Activated CD4-positive, alpha-beta memory T cell treated with anti-CD3 and anti-CD28 coated beads for 36 hours (primary cell): ENCODE data around the gene SMYD1. TPM values are rescaled to one million over a fixed set of nuclear protein-coding genes. Genes with fewer than 3 reads are reported as not detected.
"Not testable (repeated sequence)": the region's sequence is repeated elsewhere in the genome, so short reads cannot be mapped to it uniquely, and the experiment has no call there.

Source experiments
- CTCF ChIA-PET: fragments of 350-600 bp; sonication (Branson Sonifier 250); formaldehyde crosslinking; loops from one replicate; lab custom pipeline; 2021; ENCODE audit warnings: antibody characterized with exemption, inconsistent platforms; lab: Charles Lee
- POLR2A ChIA-PET: fragments of 350-600 bp; sonication (Branson Sonifier 250); formaldehyde crosslinking; loops from one replicate; lab custom pipeline; 2021; ENCODE audit warnings: antibody characterized with exemption; lab: Charles Lee
- DNase-seq: peaks from one replicate; pipeline ENCODE4 v3.0.0-alpha.2; 2020
- H3K27ac Mint-ChIP-seq: one replicate; pipeline ENCODE4 v1.8.0; 2021; ENCODE audit warnings: mixed read lengths
- H3K27me3 Mint-ChIP-seq: one replicate; pipeline ENCODE4 v1.8.0; 2021; ENCODE audit warnings: mixed read lengths
- H3K36me3 Mint-ChIP-seq: one replicate; pipeline ENCODE4 v1.8.0; 2021; ENCODE audit warnings: mixed read lengths
- H3K4me1 Mint-ChIP-seq: one replicate; pipeline ENCODE4 v1.8.0; 2021; ENCODE audit warnings: low read depth, mixed read lengths
- H3K4me3 Mint-ChIP-seq: one replicate; pipeline ENCODE4 v1.8.0; 2021; ENCODE audit warnings: mild to moderate bottlenecking, mixed read lengths
- H3K9me3 Mint-ChIP-seq: one replicate; pipeline ENCODE4 v1.8.0; 2021; ENCODE audit warnings: mixed read lengths
- intact Hi-C: fragments of 100-400 bp; cut with micrococcal nuclease; formaldehyde crosslinking; loops from one replicate; pipeline ENCODE4 v1.15.1; 2023
- total RNA-seq, 2 experiments: library from RNA; stranded (reverse); gene quantifications; one replicate each; pipeline ENCODE4 v1.2.3, GENCODE V29; 2021

Gene SMYD1
- total RNA-seq, 2 experiments from 2014 or later: not detected

GRCh38 chr2:88038263-88039105 lies 29.1 kb upstream of the SMYD1 start:
- H3K9me3 Mint-ChIP-seq: no peaks in the 10 kb centered on the region
- H3K4me1 Mint-ChIP-seq: peaks cover 47% of the 10 kb centered on the region
- ChIA-PET POLR2A (interaction anchor here (5.0 kb wide), 1 partner anchor 22 kb away, joined by 22 read pairs; the partner anchor contains the start of gene RNU2-63P), CTCF (interaction anchor here (0.9 to 1.6 kb wide), 3 partner anchors 11 to 122 kb away, joined by 3 to 5 read pairs (median 4); no protein-coding TSS in a partner anchor)
- peak overlapping the region; percentile 57 for H3K27ac Mint-ChIP-seq
- intact Hi-C loops: no loop called here
- H3K36me3 Mint-ChIP-seq: peaks cover 21% of the 10 kb centered on the region
- H3K27me3 Mint-ChIP-seq: no peaks in the 10 kb centered on the region
- H3K4me3 Mint-ChIP-seq: no peak overlapping the region
- no peak for DNase-seq

- CTCF ChIA-PET: no interaction called here
- no peak overlapping the region for H3K4me3 Mint-ChIP-seq
- H3K27ac Mint-ChIP-seq: no peak overlapping the region
- POLR2A ChIA-PET: no interaction called here
- intact Hi-C loops: no loop called here
- peaks cover 6% of the 10 kb centered on the region for H3K36me3 Mint-ChIP-seq
- DNase-seq: no peak
- H3K27me3 Mint-ChIP-seq: no peaks in the 10 kb centered on the region
- H3K4me1 Mint-ChIP-seq: peaks cover 51% of the 10 kb centered on the region
- no peaks in the 10 kb centered on the region for H3K9me3 Mint-ChIP-seq
Measured at GRCh38 chr2:88042476-88042875, 25.1 kb upstream of the SMYD1 start.

GRCh38 chr2:88045561-88045960 lies 22.1 kb upstream of the SMYD1 start:
- H3K9me3 Mint-ChIP-seq, POLR2A ChIA-PET, H3K27me3 Mint-ChIP-seq, H3K36me3 Mint-ChIP-seq, intact Hi-C loops, DNase-seq, H3K4me3 Mint-ChIP-seq, H3K27ac Mint-ChIP-seq: not testable (repeated sequence)
- peaks cover 54% of the 10 kb centered on the region for H3K4me1 Mint-ChIP-seq
- CTCF ChIA-PET: interaction anchor here (0.7 kb wide), 1 partner anchor 15 kb away, joined by 3 read pairs; no protein-coding TSS in a partner anchor

- H3K4me1 Mint-ChIP-seq: peaks cover 56% of the 10 kb centered on the region
- intact Hi-C loops: no loop called here
- no peak overlapping the region for H3K27ac Mint-ChIP-seq
- H3K27me3 Mint-ChIP-seq: no peaks in the 10 kb centered on the region
- H3K9me3 Mint-ChIP-seq: no peaks in the 10 kb centered on the region
- ChIA-PET POLR2A (no interaction called here), CTCF (interaction anchor here (0.6 to 4.5 kb wide), 4 partner anchors 9 to 407 kb away, joined by 3 to 30 read pairs (median 4); no protein-coding TSS in a partner anchor)
- no peak for DNase-seq
- H3K36me3 Mint-ChIP-seq: peaks cover 12% of the 10 kb centered on the region
- H3K4me3 Mint-ChIP-seq: no peak overlapping the region
Measured at GRCh38 chr2:88048541-88048940, 19.1 kb upstream of the SMYD1 start.

GRCh38 chr2:88049622-88050021 lies 18.0 kb upstream of the SMYD1 start:
- no peak overlapping the region for H3K4me3 Mint-ChIP-seq
- peaks cover 64% of the 10 kb centered on the region for H3K4me1 Mint-ChIP-seq
- no peak overlapping the region for H3K27ac Mint-ChIP-seq
- POLR2A ChIA-PET: no interaction called here
- no peaks in the 10 kb centered on the region for H3K9me3 Mint-ChIP-seq
- no peak for DNase-seq
- H3K36me3 Mint-ChIP-seq: peaks cover 12% of the 10 kb centered on the region
- H3K27me3 Mint-ChIP-seq: no peaks in the 10 kb centered on the region
- intact Hi-C loops: no loop called here
- CTCF ChIA-PET: interaction anchor here (0.7 to 4.5 kb wide), 4 partner anchors 10 to 110 kb away, joined by 3 to 30 read pairs (median 4); no protein-coding TSS in a partner anchor

GRCh38 chr2:88051792-88052191 lies 15.8 kb upstream of the SMYD1 start:
- Mint-ChIP-seq H3K4me3 (no peak overlapping the region), H3K36me3 (peaks cover 20% of the 10 kb centered on the region), H3K9me3 (no peaks in the 10 kb centered on the region), H3K4me1 (peaks cover 64% of the 10 kb centered on the region), H3K27ac (no peak overlapping the region), H3K27me3 (no peaks in the 10 kb centered on the region)
- no peak for DNase-seq
- POLR2A ChIA-PET: no interaction called here
- CTCF ChIA-PET: no interaction called here
- intact Hi-C loops: no loop called here

GRCh38 chr2:88053296-88053695 lies 14.3 kb upstream of the SMYD1 start:
- Mint-ChIP-seq H3K4me3 (peak overlapping the region; percentile 89), H3K36me3 (peaks cover 20% of the 10 kb centered on the region), H3K27ac (peak overlapping the region; percentile 96), H3K27me3 (no peaks in the 10 kb centered on the region), H3K4me1 (peaks cover 61% of the 10 kb centered on the region), H3K9me3 (no peaks in the 10 kb centered on the region)
- no peak for DNase-seq
- POLR2A ChIA-PET: interaction anchor here (1.0 kb wide), 1 partner anchor 36 kb away, joined by 3 read pairs; no protein-coding TSS in a partner anchor
- intact Hi-C loops: no loop called here
- CTCF ChIA-PET: no interaction called here

GRCh38 chr2:88053934-88054781 lies 13.5 kb upstream of the SMYD1 start:
- Mint-ChIP-seq H3K4me3 (peak overlapping the region; percentile 89), H3K27ac (peak overlapping the region; percentile 96), H3K4me1 (peaks cover 57% of the 10 kb centered on the region), H3K36me3 (peaks cover 19% of the 10 kb centered on the region), H3K27me3 (no peaks in the 10 kb centered on the region), H3K9me3 (no peaks in the 10 kb centered on the region)
- POLR2A ChIA-PET: interaction anchor here (1.2 to 1.7 kb wide), 2 partner anchors 14 to 38 kb away, joined by 5 to 20 read pairs; partner anchors contain the start of gene RNU2-63P
- intact Hi-C loops: no loop called here
- no peak for DNase-seq
- CTCF ChIA-PET: interaction anchor here (0.6 to 1.7 kb wide), 4 partner anchors 20 to 106 kb away, joined by 3 to 12 read pairs (median 5); no protein-coding TSS in a partner anchor

- Mint-ChIP-seq H3K27me3 (no peaks in the 10 kb centered on the region), H3K27ac (peak overlapping the region; percentile 96), H3K4me3 (peak overlapping the region; percentile 89), H3K4me1 (peaks cover 52% of the 10 kb centered on the region), H3K36me3 (peaks cover 19% of the 10 kb centered on the region), H3K9me3 (no peaks in the 10 kb centered on the region)
- ChIA-PET POLR2A (interaction anchor here (1.2 to 1.7 kb wide), 2 partner anchors 15 to 39 kb away, joined by 5 to 20 read pairs; partner anchors contain the start of gene RNU2-63P), CTCF (interaction anchor here (0.6 to 1.7 kb wide), 4 partner anchors 21 to 105 kb away, joined by 3 to 12 read pairs (median 5); no protein-coding TSS in a partner anchor)
- no peak for DNase-seq
- intact Hi-C loops: loop anchor here (1.0 kb wide), 1 partner anchor 39 kb away; the partner anchor contains the start of gene RNU2-63P
Measured at GRCh38 chr2:88054782-88055370, 12.7 kb upstream of the SMYD1 start.

- H3K9me3 Mint-ChIP-seq: no peaks in the 10 kb centered on the region
Measured at GRCh38 chr2:88055371-88056128, 12.1 kb upstream of the SMYD1 start, which contains the start of gene KRCC1. TSS of gene KRCC1 (minus strand) at chr2:88055783. CDS start at chr2:88028563, 27,220 bp downstream.

More at GRCh38 chr2:88055371-88056128, 12.1 kb upstream of the SMYD1 start, which contains the start of gene KRCC1:
- H3K27ac Mint-ChIP-seq: peak within 1 kb of the TSS; percentile 96
- H3K27me3 Mint-ChIP-seq: no peaks in the 10 kb centered on the region
- intact Hi-C loops: loop anchor here (1.0 kb wide), 1 partner anchor 39 kb away; the partner anchor contains the start of gene RNU2-63P
- ChIA-PET POLR2A (interaction anchor here (1.7 kb wide), 1 partner anchor 39 kb away, joined by 20 read pairs; the partner anchor contains the start of gene RNU2-63P), CTCF (interaction anchor here (0.8 to 1.7 kb wide), 3 partner anchors 22 to 104 kb away, joined by 3 to 12 read pairs (median 7); no protein-coding TSS in a partner anchor)
- H3K4me3 Mint-ChIP-seq: peak within 1 kb of the TSS; percentile 89
- peaks cover 47% of the 10 kb centered on the region for H3K4me1 Mint-ChIP-seq
- H3K36me3 Mint-ChIP-seq: peaks cover 19% of the 10 kb centered on the region
- peak; percentile 96 for DNase-seq
